ENCODE data around the gene ZNF133.

Gene ZNF133

GRCh38 chr20:18364768-18365167 lies 76.4 kb downstream of the ZNF133 start:
- DNase-seq, result no peak

Measured in NCI-H510A treated with DMSO at 0.1 percent for 48 hours (cell line).